ENCODE results near the gene MRPL24.

DNA sequence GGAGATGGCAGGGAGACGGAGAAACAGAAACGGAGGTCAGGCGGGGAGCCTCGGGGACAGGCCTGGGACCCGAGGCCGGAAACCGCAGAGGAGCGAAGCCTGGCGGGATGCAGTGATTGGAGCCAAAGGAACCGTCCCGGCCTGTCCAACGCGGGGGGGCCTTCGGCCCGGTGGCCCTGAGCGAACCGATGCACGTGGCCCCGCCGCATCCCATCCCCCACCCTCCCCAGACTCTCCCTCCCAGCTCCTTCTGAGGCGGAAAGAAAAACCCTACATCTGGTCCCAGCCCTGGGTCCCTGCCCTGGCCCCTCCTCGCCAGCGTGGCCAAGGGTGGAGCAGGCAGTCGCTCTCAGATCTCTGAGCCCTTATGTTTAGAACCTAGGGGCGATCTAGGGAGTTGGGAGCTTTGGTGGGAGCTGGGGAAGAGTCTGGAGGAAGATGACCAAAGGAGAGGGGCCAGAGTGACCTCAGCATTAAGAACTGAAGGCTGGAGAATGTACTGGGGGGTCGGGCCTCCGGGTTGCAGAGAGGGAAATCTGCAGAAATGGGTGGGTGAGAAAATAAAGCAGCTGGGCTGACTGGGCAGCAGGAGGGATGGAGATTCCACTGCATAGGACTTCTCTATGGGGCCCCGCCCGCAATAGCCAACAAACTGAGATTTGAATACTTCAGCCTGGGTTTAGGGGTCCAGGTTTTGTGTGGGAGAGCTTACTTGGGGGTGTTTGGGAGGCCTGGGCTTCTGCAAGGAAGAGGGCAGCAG, 34.1 kb downstream of the MRPL24 start:
- no peak for TF ChIP-seq ELF4 (IDR thresholded peaks at IDR 0.05)
- TF ChIP-seq ARNT (IDR thresholded peaks at IDR 0.05), result no peak
- TF ChIP-seq SP1 (IDR thresholded peaks at IDR 0.05), result no peak
- no peak for TF ChIP-seq L3MBTL2 (conservative IDR thresholded peaks at IDR 0.05)
- no peak for TF ChIP-seq LEF1 (IDR thresholded peaks at IDR 0.05; ENCODE audit: borderline replicate concordance)
- no peak for TF ChIP-seq ZNF384 (IDR thresholded peaks at IDR 0.05)
- TF ChIP-seq FOXM1 (IDR thresholded peaks at IDR 0.05; ENCODE audit: borderline replicate concordance), result no peak
- TF ChIP-seq TARDBP (IDR thresholded peaks at IDR 0.05), result no peak
- TF ChIP-seq HDGF (IDR thresholded peaks at IDR 0.05; ENCODE audit: borderline replicate concordance), result no peak
- TF ChIP-seq SUZ12 (IDR thresholded peaks at IDR 0.05), result no peak
- TF ChIP-seq FOXK2 (IDR thresholded peaks at IDR 0.05), result no peak
